Activated naive CD4-positive, alpha-beta T cell (primary cell): ENCODE results near the gene DMP1.
A peak's percentile ranks its signal among the peaks of the same experiment; 100 is the strongest.

Experiments
- DNase-seq, 4 experiments: peaks; one replicate each; lab custom pipeline; 2025; lab: John Stamatoyannopoulos, UW

The DMP1 gene

DNA sequence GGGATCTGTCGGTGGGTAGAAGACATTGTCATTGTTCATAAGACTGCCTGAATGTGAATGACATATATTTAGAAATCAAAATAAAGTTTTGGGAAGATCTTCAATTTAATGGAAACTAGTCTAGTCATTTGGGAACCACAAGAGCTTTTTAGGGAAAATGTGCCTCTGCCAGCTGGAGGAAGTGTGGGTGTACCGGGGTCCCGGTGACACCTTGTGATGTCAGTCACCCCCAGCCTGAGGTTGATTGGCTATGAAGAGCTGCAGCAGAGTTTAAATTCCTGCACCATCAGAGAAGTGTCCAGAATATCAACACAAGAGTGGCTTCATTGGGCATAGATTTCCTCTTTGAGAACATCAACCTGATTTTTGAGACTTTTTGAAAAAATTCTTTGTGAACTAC lies at the start of gene DMP1:
Gene DMP1 (plus strand): TSS at position 301 of the 400 bp plus-strand sequence. CDS start 6,213 bp downstream, outside the sequence.
- no peak for DNase-seq

GRCh38 chr4:87601361-87601760 lies 48.7 kb upstream of the DMP1 start:
- DNase-seq, result no peak

DNA sequence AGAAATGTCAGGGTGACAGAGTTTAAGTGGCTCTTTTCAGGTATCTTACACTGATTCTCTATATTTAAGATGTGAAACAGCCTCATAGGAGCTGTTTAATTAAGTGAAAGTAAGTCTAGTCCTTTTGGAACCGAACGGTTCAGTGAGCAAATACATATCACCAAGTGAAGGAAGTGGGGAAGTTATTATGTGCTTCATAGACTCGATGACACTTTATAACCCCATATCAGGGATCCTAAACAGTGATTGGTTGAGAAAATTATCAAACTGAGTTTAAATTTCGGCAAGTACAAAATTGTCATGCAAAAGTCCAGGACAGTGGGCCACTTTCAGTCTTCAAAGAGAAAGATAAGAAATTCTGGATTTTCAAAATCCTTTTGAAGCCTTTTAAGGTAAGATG lies 41.9 kb upstream of the DMP1 start, which contains the start of gene DSPP:
Gene DSPP (plus strand): TSS at position 301 of the 400 bp plus-strand sequence. CDS start 2,380 bp downstream, outside the sequence.
- DNase-seq, result no peak

- no peak for DNase-seq
Measured at GRCh38 chr4:87614292-87614890, 35.7 kb upstream of the DMP1 start.

DNA sequence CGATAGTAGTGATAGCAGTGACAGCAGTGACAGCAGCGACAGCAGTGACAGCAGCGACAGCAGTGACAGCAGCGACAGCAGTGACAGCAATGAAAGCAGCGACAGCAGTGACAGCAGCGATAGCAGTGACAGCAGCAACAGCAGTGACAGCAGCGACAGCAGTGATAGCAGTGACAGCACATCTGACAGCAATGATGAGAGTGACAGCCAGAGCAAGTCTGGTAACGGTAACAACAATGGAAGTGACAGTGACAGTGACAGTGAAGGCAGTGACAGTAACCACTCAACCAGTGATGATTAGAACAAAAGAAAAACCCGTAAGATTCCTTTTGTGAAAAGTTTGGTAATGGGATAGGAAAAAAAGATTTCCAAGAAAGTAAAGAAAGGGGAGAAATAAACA lies 33.8 kb upstream of the DMP1 start:
- no peak for DNase-seq

DNA sequence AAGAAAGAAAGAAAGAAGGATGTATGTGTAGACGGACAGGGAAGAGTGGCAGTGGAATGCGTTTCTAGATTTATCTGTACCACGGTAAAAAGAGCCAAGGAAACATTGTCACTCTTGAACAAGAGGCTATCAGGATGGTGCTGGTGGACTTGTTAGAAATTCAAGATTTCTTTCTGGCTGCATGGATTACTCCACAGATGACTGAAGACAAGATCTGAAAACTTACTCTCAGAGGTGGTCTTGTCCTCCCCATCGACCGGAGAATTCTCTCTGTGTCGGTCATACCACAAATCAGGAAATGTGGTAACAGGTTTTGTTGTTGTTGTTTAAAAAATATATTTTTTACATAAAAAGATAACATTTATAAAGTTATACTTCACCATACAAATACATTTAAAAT lies 30.0 kb upstream of the DMP1 start:
- DNase-seq, result no peak

- no peak for DNase-seq
Measured at GRCh38 chr4:87620491-87620890, 29.6 kb upstream of the DMP1 start.

DNA sequence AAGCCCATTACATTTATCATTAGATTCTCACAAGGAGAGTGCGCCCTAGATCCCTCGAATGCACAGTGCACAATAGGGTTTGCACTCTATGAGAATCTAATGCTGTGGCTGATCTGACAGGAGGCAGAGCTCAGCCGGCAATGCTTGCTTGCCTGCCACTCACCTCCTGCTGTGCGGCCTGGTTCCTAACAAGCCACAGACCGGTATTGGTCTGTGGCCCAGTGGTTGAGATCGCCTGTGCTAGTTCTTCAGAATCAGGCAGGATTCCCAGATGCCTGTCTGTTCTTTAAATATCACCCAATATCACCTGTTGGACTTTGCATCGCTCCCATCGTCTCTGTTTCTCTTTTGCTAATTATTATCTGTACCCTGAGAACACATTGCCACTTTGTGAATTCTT lies 27.8 kb upstream of the DMP1 start:
- DNase-seq, result no peak

GRCh38 chr4:87624698-87625097 lies 25.4 kb upstream of the DMP1 start:
- DNase-seq, result no peak

- DNase-seq, result no peak
Measured at GRCh38 chr4:87631668-87632067, 18.4 kb upstream of the DMP1 start.

- DNase-seq, result no peak
Measured at GRCh38 chr4:87632469-87632868, 17.6 kb upstream of the DMP1 start.

- no peak for DNase-seq
Measured at GRCh38 chr4:87633243-87633642, 16.8 kb upstream of the DMP1 start.

- no peak for DNase-seq
Measured at GRCh38 chr4:87644286-87644685, 5.8 kb upstream of the DMP1 start.

- DNase-seq, result no peak
Measured at GRCh38 chr4:87650938-87651337, 858 bp downstream of the DMP1 start.

DNA sequence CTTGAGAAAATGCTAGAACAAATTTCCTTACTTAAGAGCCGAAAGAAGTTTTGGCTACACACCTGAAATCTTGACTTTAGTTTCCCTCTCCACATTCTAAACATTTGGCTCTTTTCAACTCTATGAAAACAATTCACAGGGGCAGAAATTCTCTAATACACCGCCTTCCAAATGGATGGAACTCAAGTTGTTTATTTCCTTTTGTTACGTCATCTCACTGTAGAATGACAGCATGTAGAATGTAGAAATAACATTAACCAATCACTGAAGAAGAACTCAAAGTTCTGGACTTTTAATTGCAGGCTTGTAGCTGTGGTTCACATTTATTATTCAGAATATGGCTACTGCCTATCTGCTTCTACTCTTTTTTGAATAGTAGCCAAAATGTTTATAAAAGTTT lies 1.9 kb downstream of the DMP1 start:
- DNase-seq, result no peak

- DNase-seq, result no peak
Measured at GRCh38 chr4:87654487-87655044, 4.5 kb downstream of the DMP1 start.

- no peak for DNase-seq
Measured at GRCh38 chr4:87657525-87657924, 7.4 kb downstream of the DMP1 start.

DNA sequence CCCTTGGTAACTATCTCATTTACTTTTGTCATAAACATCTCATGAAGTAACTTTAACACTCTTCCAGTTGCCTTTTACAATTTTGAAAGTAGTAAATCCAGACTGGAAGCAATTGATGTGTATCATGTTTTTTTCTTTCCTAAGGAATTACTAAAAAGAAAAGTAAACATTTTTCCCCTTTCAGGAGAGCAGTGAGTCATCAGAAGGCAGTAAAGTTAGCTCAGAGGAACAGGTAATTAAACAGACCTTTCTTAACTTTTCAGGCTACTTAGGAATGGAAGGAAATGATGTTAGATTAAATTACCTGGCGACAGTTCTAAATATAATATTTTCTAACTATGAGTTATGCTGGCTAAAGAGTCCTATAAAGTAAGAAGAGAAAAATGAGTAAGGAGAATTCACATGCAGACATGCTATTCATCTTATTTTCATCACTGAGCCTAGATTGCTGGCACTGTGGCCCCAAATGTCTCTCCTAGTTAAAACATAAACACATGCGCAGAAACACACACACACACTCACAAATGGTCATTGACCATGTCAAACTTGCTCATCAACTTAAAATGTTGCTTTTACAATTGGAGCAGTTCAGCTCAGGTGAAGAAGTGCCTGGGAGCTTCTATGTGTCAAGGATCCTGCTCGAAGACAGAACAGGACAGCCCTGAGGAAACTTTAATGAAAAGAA lies 9.3 kb downstream of the DMP1 start:
- no peak for DNase-seq

GRCh38 chr4:87662871-87663270 lies 12.8 kb downstream of the DMP1 start:
- DNase-seq, result no peak

DNA sequence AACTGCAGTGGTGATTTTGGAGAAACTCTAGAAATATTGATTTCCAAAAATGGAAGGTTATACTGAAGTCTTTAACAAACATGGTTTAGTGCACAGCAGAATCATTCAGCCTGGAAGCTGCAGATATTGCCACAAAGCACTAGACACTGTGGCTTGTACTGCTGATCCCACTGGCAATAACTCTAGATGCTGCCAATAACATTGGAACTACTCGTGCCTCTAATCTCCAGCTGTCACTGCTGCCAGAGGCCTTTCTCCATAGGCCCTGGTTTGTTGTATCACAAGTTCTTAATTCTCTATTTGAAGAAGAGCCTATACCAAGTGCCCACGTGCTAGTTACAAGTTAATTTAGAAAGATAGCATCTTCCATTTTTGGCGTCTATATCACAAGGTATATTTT lies 19.3 kb downstream of the DMP1 start:
- DNase-seq, result no peak

DNA sequence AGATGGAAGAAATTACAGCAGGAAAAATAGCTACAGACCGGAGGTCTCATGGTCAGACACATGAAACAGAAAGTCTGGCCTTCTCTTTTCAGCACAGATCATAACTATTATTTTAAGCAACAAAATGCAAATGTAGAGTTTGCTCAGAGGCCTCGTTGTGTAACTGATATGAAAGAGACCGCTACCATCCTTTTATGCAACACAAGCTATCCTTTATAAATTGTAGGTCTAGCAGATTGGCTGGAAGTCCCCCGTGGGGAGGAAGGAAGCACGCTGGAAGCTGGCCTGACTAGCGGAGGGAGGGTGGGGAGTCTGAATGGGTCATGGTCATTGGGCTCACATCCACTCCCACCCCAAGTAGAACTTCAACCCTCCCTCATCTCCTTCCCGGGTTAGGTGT lies 27.7 kb downstream of the DMP1 start:
- DNase-seq, result no peak

DNA sequence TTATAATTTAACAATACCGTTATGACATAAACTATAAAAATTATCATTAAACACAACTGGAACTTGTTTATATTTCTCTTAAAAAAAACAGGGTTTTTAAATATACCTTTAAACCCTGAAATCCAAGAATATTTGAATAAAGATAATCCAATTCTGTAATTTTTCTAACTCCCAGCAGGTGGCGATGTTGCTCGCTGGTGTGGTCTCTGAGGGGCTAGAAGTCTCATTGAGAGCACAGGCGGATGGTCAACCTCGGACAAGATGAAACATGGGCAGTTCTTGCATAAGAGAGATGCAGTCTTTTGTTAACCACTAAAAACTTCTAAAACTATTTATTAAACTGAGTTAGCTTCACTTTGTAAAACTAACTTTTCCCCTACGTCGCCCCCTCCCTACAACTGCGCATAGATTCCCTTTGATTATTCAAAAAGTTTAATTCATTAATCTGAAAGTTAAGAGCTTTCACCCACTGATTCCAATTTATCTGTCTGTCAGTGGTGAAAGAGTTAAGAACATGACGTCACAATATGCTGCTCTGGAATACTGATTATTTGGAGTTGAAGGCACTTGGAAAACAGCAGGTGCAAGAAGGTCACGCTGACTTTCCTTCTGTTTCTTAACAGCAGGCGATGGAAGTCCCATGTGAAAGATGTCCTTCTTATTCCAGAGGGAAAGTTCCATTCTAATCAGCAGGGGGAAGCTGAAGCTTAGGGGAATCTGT lies 29.5 kb downstream of the DMP1 start:
- peak in 1 of 4 experiments; percentile 4 for DNase-seq

- no peak for DNase-seq
Measured at GRCh38 chr4:87680271-87680670, 30.2 kb downstream of the DMP1 start.
